ENCODE measurements around the gene CNBP. TPM values are rescaled to one million over a fixed set of nuclear protein-coding genes. Genes with fewer than 3 reads are reported as not detected.
"Not testable (repeated sequence)": the region's sequence is repeated elsewhere in the genome, so short reads cannot be mapped to it uniquely, and the experiment has no call there.

CNBP gene
- total RNA-seq, 1 experiment from 2014 or later = 267 TPM

DNA sequence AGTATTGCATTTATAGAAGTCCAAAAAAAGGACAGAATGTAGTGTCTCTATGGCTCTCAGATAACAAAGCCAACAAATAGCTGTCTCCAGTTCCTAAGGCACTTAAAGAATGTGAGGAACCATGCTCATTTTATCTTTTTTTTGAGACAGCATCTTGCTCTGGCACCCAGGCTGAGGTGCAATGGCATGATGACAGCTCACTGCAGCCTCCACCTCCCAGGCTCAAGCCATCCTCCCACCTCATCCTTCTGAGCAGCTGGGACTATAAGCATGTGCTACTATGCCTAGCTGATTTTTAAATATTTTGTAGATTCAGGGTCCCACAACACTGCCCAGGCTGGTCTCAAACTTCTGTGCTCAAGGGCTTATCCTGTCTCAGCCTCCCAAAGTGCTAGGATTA is 38.9 kb downstream of the CNBP start:
- no peaks in the 10 kb centered on the region for H3F3A ChIP-seq (ENCODE audit: low read length, unreplicated experiment)
- ATAC-seq (no peak), DNase-seq (no peak)
- H3K9ac ChIP-seq (ENCODE audit: low read length) = no peak overlapping the region
- no peaks in the 10 kb centered on the region for H3K4me1 ChIP-seq (ENCODE audit: insufficient read depth, low read length)
- H3K4me3 ChIP-seq (ENCODE audit: low read length) = no peak overlapping the region
- POLR2A ChIA-PET (ENCODE audit: unreplicated experiment) = interaction anchor here (0.6 kb wide), 1 partner anchor 138 kb away, joined by 16 read pairs; no protein-coding TSS in a partner anchor
- H3K9me3 ChIP-seq (ENCODE audit: low read length) = no peaks in the 10 kb centered on the region
- H3K27ac ChIP-seq (ENCODE audit: low read length) = no peak overlapping the region
- TSS peak; percentile 18 for BruUV-seq (replicated peaks)
- no peak overlapping the region for H3K4me2 ChIP-seq (ENCODE audit: low read length)
- 0 out of 2 replicates have a peak, but pooled peaks cover 5% of the 10 kb centered on the region for H3K36me3 ChIP-seq (ENCODE audit: low read depth, low read length)
- no peaks in the 10 kb centered on the region for H3K79me2 ChIP-seq (ENCODE audit: low read length)
- no peaks in the 10 kb centered on the region for H4K20me1 ChIP-seq (ENCODE audit: low read length)
- intact Hi-C loops (cut with micrococcal nuclease) = no loop called here
- CTCF ChIA-PET = no interaction called here
- H3K9me2 ChIP-seq (replicated peaks; ENCODE audit: low read length) = no peaks in the 10 kb centered on the region
- no peak for TF ChIP-seq CTCF (conservative IDR thresholded peaks at IDR 0.05; ENCODE audit: low read depth, low read length)
- TF ChIP-seq EZH2 (IDR thresholded peaks at IDR 0.05; ENCODE audit: low read length, unreplicated experiment) = no peak
- no peak for TF ChIP-seq EZH2phosphoT487 (IDR thresholded peaks at IDR 0.05; ENCODE audit: borderline replicate concordance, low read length)
- no peak overlapping the region for H2AFZ ChIP-seq (ENCODE audit: low read length)
- no peaks in the 10 kb centered on the region for H3K27me3 ChIP-seq (ENCODE audit: low read length)

DNA sequence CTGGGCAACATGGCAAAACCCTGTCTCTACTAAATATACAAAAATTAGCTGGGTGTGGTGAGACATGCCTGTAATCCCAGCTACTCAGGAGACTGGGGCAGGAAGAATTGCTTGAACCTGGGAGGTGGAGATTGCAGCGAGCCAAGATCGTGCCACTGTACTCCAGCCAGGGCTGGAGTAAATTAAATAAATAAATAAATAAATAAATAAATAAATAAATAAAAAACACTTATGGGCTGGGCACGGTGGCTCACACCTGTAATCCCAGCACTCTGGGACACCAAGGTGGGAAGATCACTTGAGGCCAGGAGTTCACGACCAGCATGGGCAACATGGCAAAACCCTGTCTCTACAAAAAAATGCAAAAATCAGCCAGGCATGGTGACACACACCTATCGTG is 42.7 kb downstream of the CNBP start:
- H3K27ac ChIP-seq (ENCODE audit: low read length); H2AFZ ChIP-seq (ENCODE audit: low read length); H3K36me3 ChIP-seq (ENCODE audit: low read depth, low read length); H3K4me2 ChIP-seq (ENCODE audit: low read length); CTCF ChIA-PET; H3K9ac ChIP-seq (ENCODE audit: low read length); H3K9me2 ChIP-seq (replicated peaks; ENCODE audit: low read length); BruUV-seq (replicated peaks); H3K4me3 ChIP-seq (ENCODE audit: low read length); H3F3A ChIP-seq (ENCODE audit: low read length, unreplicated experiment); DNase-seq; H4K20me1 ChIP-seq (ENCODE audit: low read length); H3K4me1 ChIP-seq (ENCODE audit: insufficient read depth, low read length); H3K9me3 ChIP-seq (ENCODE audit: low read length); H3K27me3 ChIP-seq (ENCODE audit: low read length); POLR2A ChIA-PET (ENCODE audit: unreplicated experiment); H3K79me2 ChIP-seq (ENCODE audit: low read length); ATAC-seq; intact Hi-C loops (cut with micrococcal nuclease): not testable (repeated sequence)

DNA sequence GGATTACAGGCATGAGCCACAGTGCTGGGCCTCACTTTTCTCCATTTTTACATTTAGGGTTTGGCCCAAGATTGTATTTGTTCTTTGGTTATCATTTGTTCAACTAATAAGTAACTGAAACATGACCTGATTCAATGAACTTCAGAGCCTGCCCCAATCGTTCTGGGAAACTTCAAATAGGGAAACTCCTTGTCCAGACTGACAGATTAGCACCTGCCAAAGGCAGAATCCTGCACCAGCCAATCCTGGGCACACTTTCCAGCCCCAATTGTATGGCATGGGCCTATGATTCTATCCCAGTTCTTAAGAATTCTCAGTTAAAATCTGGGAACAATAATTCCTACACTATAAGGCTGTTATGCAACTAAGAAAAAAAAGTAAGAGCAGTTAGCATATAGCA is 43.8 kb downstream of the CNBP start:
- intact Hi-C loops (cut with micrococcal nuclease) = no loop called here
- Histone ChIP-seq H3K4me2 (ENCODE audit: low read length) (no peak overlapping the region), H3K9me2 (replicated peaks; ENCODE audit: low read length) (no peaks in the 10 kb centered on the region), H2AFZ (ENCODE audit: low read length) (no peak overlapping the region), H3K27me3 (ENCODE audit: low read length) (no peaks in the 10 kb centered on the region), H3K27ac (ENCODE audit: low read length) (no peak overlapping the region), H3K79me2 (ENCODE audit: low read length) (no peaks in the 10 kb centered on the region), H3K9me3 (ENCODE audit: low read length) (no peaks in the 10 kb centered on the region), H3K4me1 (ENCODE audit: insufficient read depth, low read length) (no peaks in the 10 kb centered on the region), H3F3A (ENCODE audit: low read length, unreplicated experiment) (no peaks in the 10 kb centered on the region), H3K36me3 (ENCODE audit: low read depth, low read length) (0 out of 2 replicates have a peak, but pooled peaks cover 4% of the 10 kb centered on the region), H4K20me1 (ENCODE audit: low read length) (no peaks in the 10 kb centered on the region), H3K9ac (ENCODE audit: low read length) (no peak overlapping the region), H3K4me3 (ENCODE audit: low read length) (no peak overlapping the region)
- no peak for TF ChIP-seq EZH2 (IDR thresholded peaks at IDR 0.05; ENCODE audit: low read length, unreplicated experiment)
- TF ChIP-seq EZH2phosphoT487 (IDR thresholded peaks at IDR 0.05; ENCODE audit: borderline replicate concordance, low read length) = no peak
- TF ChIP-seq CTCF (conservative IDR thresholded peaks at IDR 0.05; ENCODE audit: low read depth, low read length) = no peak
- ATAC-seq (no peak), DNase-seq (no peak)
- POLR2A ChIA-PET (ENCODE audit: unreplicated experiment) = no interaction called here
- BruUV-seq (replicated peaks) = no TSS peak
- CTCF ChIA-PET = no interaction called here

GRCh38 chr3:129136275-129136674 is 47.4 kb downstream of the CNBP start:
- H3K4me1 ChIP-seq (ENCODE audit: insufficient read depth, low read length); H3F3A ChIP-seq (ENCODE audit: low read length, unreplicated experiment); H2AFZ ChIP-seq (ENCODE audit: low read length); H3K27me3 ChIP-seq (ENCODE audit: low read length); H3K27ac ChIP-seq (ENCODE audit: low read length); POLR2A ChIA-PET (ENCODE audit: unreplicated experiment); ATAC-seq; H3K9me3 ChIP-seq (ENCODE audit: low read length); H4K20me1 ChIP-seq (ENCODE audit: low read length); H3K4me3 ChIP-seq (ENCODE audit: low read length); H3K4me2 ChIP-seq (ENCODE audit: low read length); CTCF ChIA-PET; H3K79me2 ChIP-seq (ENCODE audit: low read length); DNase-seq; H3K9ac ChIP-seq (ENCODE audit: low read length); BruUV-seq (replicated peaks); intact Hi-C loops (cut with micrococcal nuclease); H3K9me2 ChIP-seq (replicated peaks; ENCODE audit: low read length): not testable (repeated sequence)
- peaks cover 11% of the 10 kb centered on the region; the same call in 1 of the 2 replicates for H3K36me3 ChIP-seq (ENCODE audit: low read depth, low read length)
